ENCODE measurements around the gene RNF186.
"Not testable (repeated sequence)": the region's sequence is repeated elsewhere in the genome, so short reads cannot be mapped to it uniquely, and the experiment has no call there.

The RNF186 gene

DNA sequence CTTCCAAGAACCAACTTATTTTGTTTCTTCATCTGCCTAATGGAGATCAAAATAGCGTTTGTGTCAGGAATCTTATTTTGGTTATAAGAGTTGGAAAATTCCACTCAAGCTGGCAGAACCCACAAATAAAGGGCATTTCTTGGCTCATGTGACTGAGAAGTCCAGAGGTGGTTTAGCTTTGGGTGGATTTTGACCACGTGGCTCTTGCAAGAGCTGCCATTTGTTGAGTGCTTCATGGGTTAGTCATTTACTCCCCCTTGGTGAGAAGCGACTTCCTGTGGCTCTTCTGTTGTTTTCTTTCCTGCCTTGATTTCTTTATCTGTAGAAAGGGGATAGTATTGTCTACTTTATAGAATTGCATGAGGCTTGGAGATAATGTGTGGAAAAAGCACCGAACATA is 9.5 kb upstream of the RNF186 start:
- DNase-seq (ENCODE audit: low read depth in 2 of 2): no peak

DNA sequence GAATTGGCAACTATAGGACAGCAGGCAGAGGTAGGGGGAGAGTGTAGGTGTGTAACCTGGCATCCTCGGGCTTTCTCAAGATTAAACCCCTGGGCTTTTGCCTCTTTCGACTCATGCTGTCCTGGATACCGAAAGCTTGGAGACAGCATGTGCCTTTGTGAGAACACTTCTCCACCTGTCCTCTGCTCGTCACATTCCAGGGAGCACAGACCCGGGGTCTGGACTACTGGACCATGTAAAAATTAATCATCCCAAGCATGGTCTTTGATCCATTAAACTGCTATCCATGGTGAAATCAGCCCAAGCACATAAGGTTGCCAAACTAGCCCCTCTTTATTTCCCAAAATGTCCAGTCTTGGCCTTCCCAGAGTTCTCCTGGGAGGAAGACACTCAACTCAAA is 9.0 kb upstream of the RNF186 start:
- no peak for DNase-seq (ENCODE audit: low read depth in 2 of 2)

DNA sequence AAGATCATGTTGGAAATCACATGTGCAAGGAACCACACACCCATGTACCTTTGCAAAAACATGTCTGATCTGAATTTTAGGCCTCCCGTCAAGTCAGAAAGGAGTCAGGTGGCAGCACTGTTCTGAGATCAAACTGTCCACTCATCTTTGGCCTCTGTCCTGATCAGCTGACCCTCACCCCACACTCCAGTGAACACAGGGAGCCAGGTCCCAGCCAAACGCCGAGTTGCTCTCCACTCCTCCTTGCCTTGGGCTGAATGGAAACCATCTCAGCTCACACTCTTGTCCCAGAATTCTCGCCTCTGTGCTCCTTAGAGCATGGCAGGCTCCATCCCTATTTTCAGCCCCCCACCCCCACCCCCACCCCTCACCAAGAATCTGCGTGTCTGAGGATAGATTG is 4.6 kb upstream of the RNF186 start:
- no peak for DNase-seq (ENCODE audit: low read depth in 2 of 2)

DNA sequence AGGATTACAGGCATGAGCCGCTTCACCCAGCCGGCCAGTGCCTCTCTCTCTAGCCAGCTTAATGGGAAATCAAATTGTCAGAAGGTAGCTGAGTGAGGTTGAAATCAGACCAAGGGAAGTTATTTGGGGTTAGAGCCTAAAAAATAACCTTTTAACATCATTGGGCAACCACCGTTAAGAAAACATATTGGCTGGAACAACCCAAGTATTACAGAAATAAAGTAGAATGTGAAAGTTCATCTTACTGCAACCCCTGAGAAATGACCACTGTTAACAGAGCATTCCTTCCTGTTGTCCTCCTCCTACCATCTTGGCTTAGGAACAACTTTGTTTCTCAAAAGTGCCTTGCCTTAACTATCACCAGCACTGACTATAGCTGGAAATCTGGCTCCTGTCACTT is 3.2 kb upstream of the RNF186 start:
- no peak for DNase-seq (ENCODE audit: low read depth in 2 of 2)

DNA sequence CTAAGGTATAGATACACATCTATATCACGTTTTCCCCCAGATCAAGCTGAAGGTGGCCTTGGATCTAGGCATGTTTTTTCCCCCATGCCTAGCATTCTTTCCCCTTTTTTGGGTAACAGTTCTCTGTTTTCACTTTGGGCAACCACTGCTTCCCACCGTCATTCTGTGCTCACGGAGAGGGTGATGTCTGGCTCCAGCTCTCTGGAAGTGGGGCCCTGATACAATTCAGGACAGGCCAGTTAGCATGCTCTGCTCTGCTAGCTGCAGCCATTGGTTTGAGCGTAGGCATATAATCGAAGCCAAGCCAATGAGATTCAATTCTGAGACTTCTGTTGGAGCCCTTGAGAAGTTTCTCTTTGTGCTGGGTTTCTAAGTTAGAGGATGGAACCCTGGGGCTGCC is 2.1 kb upstream of the RNF186 start:
- DNase-seq (ENCODE audit: low read depth in 2 of 2): no peak

DNA sequence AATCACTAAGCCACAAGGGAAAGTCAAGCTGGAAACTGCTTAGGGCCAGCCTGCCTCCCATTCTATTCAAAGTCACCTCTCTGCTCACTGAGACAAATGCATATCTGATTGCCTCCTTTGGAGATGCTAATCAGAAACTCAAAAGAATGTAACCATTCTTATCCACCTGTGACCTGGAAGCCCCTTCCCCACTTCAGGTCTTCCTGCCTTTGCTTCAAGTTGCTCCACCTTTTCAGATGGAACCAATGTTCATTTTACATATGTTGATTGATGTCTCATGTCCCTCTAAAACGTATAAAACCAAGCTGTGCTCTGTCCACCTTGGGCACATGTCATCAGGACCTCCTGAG is 1.6 kb upstream of the RNF186 start:
- not testable (repeated sequence) for DNase-seq (ENCODE audit: low read depth in 2 of 2)

DNA sequence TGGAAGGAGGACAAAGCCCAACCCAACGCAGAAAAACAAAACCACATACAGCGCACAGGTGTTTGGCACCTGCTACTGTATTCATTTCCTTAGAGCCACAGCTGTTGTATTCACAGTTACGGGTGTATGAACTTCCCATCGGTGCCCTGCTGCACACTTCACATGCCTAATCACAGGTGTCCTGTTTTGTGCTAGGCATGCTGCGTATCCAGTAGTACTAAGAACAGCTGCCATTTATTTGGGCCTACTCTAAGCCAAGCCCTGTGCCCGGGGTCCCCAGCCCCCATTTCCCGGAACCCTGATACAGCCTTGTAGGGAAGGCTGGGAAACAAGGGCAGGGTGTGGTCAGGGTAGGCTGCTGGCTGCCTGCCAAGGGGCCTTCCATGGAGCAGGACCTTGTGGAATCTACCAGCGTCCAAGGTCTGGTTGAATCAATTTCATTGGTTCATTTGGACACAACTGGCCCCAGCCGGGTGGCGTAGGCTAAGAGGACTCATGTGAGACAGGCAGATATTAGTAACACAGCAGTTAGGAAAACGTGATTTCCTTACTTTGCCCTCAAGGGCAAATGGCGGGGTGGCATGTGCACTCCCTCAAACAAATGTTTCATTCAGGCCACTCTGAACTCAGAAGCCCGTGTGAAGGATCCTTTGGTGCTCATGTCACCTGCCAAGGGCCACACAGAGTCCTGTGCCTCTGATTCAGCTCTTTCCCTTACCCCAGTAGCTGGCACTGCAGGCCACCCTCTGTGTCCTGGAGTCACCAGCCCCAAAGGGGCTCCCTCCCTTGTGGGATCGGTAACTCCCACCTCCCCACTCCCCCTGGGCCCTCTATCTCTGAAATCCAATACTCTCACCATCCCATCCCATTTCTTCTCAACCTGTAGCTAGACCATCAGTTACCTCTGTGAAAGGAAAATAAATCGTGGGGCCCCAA is 986 bp upstream of the RNF186 start:
- no peak for DNase-seq (ENCODE audit: low read depth in 2 of 2)

DNA sequence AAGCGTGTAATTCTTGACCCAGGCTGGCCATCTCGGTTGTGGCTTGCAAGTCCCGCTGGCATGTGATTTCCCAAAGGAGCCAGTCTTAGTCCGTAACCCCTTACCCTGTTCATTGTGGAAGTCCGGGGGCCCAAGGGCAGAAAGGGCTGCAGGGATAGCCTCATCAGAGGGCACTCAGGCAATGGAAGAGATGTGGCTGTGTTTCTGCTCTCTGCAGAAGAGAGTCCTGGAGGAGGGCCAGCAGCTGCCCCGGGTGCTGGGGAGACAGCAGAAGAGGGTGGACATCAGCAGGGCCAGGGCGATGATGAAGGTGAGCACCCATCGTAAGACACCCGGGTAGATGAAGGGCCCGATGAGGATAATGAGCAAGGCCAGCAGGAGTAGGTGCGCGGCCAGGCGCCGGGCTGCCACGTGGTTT is 830 bp downstream of the RNF186 start:
- DNase-seq (ENCODE audit: low read depth in 2 of 2): no peak

DNA sequence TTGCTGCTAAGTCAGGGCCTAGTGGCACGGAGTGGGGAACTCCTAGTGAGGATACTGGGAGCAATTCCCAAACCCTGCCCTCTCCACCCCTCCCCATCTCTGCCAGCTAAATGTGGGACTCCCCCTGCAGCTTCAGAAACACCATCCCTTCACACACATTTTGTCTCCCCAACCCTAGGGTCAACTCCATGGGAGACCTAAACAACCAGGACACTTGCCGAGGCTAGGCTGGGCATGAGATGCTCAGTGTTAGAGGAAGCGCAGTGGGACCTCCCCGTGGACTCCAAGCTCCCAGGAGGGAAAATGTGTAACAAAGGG is 1.5 kb downstream of the RNF186 start:
- DNase-seq (ENCODE audit: low read depth in 2 of 2): no peak

DNA sequence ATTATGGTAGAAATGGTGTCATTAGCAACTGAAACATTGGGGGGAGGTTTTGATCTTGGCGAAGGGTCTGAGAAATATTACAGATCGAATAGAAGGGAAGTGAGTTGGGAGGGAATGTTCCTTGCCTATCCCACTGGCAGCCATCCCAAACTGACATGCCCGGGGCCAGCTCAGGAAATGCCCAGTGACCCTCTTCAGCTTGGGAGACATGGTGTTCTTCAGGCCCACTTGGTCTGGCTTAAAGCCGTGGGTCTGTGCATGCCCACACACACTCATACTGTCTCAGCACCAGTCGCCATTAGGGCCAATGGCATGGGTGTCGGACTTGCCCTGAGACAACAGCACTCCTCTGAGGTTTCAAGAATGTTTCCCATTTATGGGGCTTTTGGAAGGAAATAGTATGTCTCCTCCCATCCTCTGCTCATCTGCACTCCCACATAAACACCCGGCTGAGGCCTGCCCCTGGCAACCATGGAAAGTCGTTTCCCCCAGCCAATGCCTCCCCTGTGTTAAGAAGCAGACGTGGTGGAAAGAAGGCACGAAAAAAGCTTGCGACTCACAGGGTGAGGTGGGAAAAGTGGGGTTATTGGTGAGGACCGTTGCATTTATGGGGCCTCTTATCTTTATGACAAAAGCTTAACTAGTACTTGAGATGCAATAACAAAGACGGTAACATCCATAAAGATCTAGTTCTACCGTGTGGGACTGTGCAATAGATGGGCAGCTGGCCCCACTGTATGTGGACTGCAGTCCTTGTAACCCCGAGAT is 2.0 kb downstream of the RNF186 start:
- DNase-seq (ENCODE audit: low read depth in 2 of 2): no peak

DNA sequence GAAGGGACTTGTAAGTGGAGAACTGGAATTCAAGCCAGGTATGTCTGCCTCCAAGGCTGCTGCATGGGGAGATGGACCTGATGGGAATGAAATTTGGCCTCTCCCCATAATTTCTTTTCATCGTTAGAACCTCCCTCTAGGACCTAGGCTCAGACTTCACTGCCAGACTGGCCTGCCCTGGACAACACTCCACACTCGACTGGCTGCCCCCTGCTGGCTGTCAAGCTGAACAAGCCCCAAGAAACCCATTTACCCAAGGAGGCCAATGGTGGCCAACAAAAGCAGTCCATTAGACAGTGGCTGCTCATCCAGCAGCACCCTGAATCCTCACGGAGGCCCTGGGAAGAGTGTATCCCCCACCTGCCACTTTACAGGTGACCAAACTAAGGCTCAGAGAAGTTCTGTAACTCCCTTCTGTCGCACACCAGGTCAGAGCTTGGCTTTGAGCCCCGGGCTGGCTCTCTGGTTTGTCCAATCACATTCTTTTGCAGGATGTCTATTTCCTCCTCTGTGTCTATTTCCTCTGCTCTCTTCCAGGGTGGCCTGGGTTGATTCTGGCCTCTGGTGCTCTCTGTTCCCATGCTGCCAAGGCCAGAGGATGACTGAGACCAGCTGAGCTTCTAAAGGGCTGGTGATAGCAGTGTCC is 3.8 kb downstream of the RNF186 start:
- peak; percentile 54 to 58 for DNase-seq (ENCODE audit: low read depth in 2 of 2)

DNA sequence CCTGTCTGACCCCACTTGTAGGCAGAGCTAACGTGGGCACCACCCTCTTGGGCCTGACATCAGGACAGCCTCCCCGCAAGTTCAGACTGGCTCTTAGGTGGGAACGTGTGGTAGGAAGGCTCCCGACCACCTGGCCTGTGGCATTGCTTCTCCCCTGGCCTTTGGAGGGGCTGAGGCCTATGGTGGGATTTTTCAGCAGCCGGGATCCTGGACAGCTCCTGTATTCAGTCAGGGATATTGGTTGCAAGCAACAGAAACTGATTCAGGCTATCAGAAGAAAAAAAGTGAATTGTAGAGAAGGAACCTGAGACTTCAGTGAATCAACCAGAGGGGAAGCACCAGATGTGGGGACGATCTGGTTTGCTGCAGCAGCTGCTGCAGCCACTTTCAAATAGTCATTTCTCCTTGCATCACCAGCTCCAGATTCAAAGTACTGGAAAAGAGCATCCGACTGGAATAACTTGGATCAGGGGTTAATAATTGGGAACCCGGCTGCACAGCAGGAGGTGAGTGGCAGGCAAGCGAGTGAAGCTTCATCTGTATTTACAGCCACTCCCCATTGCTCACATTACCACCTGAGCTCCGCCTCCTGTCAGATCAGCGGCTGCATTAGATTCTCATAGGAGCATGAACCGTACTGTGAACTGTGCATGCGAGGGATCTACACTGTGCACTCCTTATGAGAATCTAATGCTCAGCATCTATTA is 5.9 kb downstream of the RNF186 start:
- no peak for DNase-seq (ENCODE audit: low read depth in 2 of 2)

DNA sequence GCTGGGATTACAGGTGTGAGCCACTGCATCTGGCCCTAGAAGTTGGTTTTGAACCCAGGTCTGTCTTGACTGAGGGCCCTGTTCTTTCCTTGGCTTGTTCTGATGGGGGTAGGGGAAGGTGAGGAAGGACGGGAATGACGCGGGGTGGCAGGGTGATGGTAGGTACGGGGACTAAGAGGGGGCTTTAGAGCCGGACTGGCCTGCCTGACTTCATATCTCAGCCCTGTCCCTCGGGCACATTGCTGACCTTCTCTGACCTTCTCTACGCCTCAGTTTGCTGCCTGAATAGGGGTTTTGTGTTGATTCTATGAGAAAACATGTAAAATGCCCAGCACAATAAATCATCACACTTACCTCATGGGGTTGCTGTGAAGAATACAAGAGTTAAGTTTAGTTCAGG is 6.7 kb downstream of the RNF186 start:
- no peak for DNase-seq (ENCODE audit: low read depth in 2 of 2)

DNA sequence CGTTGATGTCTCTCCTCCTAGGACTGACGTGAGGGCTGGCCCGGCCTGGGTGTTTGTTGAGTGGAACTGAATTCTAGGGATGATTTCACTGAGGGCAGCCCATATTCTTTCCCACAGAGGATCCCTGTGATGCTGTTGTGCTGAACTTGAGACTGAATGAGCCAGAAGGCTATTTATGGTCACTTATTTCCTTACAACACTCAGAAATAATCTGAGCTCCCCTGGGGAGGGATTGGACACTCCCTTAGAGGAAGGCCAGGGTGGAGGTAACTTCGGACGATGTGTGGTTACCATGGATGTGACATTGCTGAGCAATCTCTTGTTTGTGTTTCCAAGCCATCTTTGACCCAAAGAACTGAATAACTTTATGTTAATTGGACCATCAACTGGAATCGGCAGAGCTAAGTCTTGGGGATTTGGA is 10.2 kb downstream of the RNF186 start:
- no peak for DNase-seq (ENCODE audit: low read depth in 2 of 2)

DNA sequence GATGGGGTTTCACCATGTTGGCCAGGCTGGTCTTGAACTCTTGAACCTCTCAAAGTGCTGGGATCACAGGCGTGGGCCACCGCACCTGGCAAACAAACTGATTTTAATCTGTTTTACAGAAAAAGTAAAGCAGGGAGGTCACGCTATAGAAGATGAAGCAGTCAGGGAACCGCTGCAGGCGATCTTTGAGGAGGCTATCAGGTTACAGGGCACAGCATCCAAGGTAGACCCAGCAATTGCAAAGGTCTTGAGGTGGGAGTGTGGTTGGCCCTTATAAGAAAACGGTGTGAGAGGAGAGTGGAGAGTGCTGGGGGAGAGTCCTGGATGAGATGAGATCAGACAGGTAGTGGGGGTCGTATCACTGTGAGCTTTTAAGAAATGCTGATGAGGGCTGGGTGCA is 12.8 kb downstream of the RNF186 start:
- no peak for DNase-seq (ENCODE audit: low read depth in 2 of 2)

DNA sequence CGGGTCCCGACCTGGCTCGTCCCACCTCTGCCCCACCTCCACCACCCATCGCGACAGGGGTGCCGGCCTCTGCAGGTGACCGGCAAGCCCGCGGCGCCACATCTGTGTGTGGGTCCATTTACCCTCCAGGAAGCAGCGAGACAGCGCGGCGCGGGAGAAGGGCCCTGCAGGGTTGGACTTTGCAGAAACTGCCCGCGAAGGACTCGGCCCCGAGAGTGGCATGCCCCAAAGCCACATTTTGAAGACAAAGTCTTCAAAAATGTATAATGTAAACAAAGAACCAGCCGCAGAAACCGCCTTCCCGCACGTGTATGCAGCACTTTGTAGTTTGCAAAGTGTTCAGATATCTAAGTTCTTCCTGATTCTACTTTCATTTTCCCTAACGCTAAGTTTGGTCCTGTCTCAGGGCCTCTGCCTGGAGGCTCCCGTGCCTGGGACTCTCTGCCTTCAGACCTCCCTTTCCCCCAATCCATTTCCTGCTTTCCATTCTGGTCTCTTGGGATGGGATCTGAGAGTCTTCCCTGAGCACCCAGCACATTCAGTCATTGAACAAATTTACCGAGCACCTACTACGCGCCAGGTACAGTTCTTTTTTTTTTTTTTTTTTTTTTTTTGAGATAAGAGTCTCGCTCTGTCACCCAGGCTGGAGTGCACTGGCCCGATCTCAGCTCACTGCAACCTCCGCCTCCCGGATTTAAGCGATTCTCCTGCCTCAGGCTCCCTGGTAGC is 14.8 kb downstream of the RNF186 start:
- peak; percentile 28 to 30 for DNase-seq (ENCODE audit: low read depth in 2 of 2)

DNA sequence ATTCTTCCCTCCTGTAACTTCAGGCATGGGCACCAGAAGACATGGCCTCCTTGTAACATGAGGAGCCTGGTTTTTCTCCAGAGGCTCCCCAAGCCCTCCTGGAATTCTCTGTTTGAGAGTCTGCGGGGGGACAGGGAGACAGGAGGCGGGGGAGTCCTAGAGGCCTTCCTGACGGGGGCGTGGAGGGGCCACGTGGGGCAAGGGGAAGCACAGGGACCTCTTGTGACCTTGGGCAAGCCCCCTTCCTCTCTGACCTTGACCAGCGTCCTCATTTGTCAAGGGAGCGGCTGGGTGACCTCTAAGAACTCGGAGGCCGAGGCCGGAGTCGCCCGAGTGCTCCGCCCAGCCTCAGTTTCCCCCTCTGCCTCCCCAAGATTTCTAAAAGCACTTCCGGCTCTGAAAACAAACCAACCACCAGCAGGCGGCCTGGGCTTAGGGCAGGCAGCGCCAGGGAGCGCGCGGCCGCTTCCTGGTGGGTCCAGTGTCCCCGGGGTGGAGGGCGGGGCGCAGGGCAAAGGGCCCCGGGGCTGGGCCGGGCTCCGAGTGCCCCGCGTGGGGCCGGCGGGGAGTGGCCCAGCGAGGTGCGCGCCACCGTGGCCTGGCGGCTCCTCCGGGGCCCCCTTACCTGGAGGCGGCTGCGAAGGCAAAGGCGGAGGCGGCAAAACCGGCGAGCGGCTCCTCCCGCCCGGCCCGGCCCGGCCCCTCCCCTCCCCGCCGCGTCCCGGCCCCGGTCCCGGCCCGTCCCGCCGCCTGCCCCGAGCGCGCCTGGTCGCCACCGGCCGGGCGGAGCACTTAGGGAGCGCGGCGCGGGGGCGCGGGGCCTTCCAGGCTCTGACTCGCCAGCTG is 15.6 kb downstream of the RNF186 start, which contains the start of gene TMCO4:
Gene TMCO4, minus strand, starts transcription at position 687 of the 846 bp plus-strand sequence. CDS start 19,158 bp downstream, outside the sequence.
- DNase-seq (ENCODE audit: low read depth in 2 of 2): peak; percentile 40 to 47

DNA sequence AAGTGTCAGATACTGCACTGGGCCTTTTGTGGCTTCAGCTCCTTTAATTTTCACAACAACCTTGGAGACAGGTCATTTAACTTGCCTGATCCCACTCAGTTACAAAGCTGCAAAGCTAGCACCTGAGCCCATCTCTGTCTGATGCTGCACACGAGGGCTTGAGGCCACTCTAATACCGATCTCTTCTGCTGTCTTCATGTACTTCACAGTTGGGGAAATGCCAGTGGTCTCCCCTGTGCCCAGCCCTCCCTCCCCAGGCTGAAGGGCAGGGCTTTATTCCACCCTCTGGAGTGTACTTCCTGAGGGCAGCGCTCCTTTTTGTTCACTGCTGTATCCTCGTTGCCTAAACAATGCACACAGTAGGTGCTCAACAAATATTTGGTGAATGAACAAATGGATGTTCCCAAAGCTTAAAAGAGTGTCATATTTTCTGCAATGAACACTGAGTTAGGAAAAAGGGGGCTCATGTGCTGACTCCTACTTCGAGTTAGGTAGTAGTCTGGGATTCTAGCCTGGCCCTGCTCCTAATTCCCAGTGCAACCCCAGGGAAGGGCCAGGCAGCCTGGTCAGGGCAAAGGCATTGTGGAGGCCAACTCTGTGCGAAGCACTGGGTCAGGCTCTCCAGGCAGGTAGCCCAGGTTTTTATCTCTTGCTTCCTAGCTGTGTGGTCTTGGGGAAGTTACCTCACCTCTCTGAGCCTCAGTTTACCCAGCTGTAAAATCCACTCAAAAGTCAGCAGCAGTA is 16.4 kb downstream of the RNF186 start:
- DNase-seq (ENCODE audit: low read depth in 2 of 2): no peak

DNA sequence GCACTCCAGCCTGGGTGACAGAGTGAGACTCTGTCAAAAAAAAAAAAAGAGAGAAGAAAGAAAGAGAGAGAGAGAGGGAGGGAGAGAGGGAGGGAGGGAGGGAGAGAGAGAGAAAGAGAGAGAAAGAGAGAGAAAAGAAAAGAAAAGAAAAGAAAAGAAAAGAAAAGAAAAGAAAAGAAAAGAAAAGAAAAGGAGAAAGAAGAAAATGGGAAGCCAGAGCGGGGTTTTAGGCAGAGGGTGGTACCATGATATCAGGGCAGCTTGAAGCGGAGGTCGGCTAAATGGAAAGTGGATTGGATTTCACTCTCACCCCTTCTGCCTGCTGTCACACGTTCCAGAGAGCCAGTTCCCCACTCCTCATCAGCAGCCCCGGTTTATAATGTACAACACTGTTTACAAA is 17.3 kb downstream of the RNF186 start:
- no peak for DNase-seq (ENCODE audit: low read depth in 2 of 2)

DNA sequence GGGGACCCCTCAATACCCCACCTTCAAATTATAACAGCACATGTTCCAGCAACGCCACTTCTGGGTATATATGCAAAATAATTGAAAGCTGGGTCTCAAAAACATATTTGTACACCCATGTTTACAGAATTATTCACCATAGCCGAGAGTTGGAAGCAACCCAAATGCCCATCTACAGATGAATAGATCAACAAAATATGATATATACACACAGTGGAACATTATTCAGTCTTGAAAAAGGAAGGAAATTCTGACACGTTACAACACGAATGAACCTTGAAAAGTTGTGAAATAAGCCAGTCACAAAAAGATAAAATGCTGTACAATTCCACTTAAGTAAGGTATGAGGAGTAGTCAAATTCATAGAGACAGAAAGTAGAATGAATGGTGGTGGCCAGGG is 20.5 kb downstream of the RNF186 start:
- DNase-seq (ENCODE audit: low read depth in 2 of 2): no peak

Measured in stimulated activated CD4-positive, alpha-beta T cell treated with anti-CD3 and anti-CD28 coated beads, Interleukin-4, amount 100 ng/mL, for 48 hours (primary cell).